SK-N-MC (cell line): ENCODE results near the gene CHD2.

ENCODE experiments used
- DNase-seq: peaks from one replicate; pipeline ENCODE4 v3.0.0-alpha.2; 2011; ENCODE audit warnings: low read depth, low spot score
- H3K27ac ChIP-seq: fragments of 200-600 bp; sonication (generic); 2 replicates; pipeline ENCODE4 v1.5.1; 2016; ENCODE audit warnings: mixed run types
- H3K36me3 ChIP-seq: fragments of 200-600 bp; sonication (generic); 2 replicates; pipeline ENCODE4 v1.6.1; 2017; ENCODE audit warnings: antibody characterized with exemption, low read length, mixed read lengths; ENCODE audit not compliant: insufficient read depth
- H3K4me3 ChIP-seq: fragments of 200-600 bp; sonication (generic); 2 replicates; pipeline ENCODE4 v1.5.1; 2016
- H3K9ac ChIP-seq: fragments of 200-600 bp; sonication (generic); 2 replicates; pipeline ENCODE4 v1.8.0; 2017; ENCODE audit warnings: mixed run types, mixed read lengths; ENCODE audit not compliant: insufficient read length
- H3K9me3 ChIP-seq: fragments of 200-600 bp; sonication (generic); 2 replicates; pipeline ENCODE4 v1.6.1; 2017; ENCODE audit warnings: low read depth, mild to moderate bottlenecking, antibody characterized with exemption, low read length, moderate library complexity, mixed read lengths
- EZH2 ChIP-seq: fragments of 200-600 bp; sonication (generic); IDR thresholded peaks from one replicate; pipeline ENCODE4 v1.6.1; 2017; ENCODE audit warnings: antibody characterized with exemption
- FOXP2 ChIP-seq: optimal IDR thresholded peaks from 2 replicates; pipeline ENCODE3; 2011; ENCODE audit warnings: mild to moderate bottlenecking, moderate library complexity; ENCODE audit not compliant: insufficient read depth; ENCODE audit errors: extremely low read length, control extremely low read depth
- POLR2AphosphoS5 ChIP-seq: IDR thresholded peaks from 2 replicates; pipeline ENCODE4 v1.6.1; 2012; ENCODE audit warnings: mild to moderate bottlenecking, low read depth, low read length, borderline replicate concordance

CHD2 gene

DNA sequence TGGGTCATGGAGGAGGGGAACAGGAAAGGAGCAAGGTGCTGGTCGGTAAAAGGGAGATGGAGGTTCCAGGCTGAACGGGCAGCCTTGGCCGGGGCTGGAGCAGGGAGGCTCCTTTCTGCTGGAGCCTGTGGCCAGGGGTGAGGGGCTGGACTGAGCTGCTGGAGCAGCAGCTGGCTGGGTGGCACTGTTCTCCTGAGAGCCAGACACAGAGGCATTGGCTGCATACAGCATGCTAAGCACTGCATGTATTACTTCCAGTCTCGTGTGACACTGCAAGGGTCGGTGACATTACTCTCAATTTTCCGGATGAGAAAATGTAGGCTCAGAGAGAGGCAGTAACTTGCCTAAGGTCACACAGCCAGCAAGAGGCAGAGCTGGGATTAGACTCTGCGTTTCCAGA, 146.6 kb downstream of the CHD2 start:
- H3K36me3 ChIP-seq: no peaks in the 10 kb centered on the region
- no peak overlapping the region for H3K27ac ChIP-seq
- no peak for DNase-seq
- no peak overlapping the region for H3K4me3 ChIP-seq
- no peaks in the 10 kb centered on the region for H3K9me3 ChIP-seq
- H3K9ac ChIP-seq: no peak overlapping the region
- no peak for TF ChIP-seq POLR2AphosphoS5

DNA sequence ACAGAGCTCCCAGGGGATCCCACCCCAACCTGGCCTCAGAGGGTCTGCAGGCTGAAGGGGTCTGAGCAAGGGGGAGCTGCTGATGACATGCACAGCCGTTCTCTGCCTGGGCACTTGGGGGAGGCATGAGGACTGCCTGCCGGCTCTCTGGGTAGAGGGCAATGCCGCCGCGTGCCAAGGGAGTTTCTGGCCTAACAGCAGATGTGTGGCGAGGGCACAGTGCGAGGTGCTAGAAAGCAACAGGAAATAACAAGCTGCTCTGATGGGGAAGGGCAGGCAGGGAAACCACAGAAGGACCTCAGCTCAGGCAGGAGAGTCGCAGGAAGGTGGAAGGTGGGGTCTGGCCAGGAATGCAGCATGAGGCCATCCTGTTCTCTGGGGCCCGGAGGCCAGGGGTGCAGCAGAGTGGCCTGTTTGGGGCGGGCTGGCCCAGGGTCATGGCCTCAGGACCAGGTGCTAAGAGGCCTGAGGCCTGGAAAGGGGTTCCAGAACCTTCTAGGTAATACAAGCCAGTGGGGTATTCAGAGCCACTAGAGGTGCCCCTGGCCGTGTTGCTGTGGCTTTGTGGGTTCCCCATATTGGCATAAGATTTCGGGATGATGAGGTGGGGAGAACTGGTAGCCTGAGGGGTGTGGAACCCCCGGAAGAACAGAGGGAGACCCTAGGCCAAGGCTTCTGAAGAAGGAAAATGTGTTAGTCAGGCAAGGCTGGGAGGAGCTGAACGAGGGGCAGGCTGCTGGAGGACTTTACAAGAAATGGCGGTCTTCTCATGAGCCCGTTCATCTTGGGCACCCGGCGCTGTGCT, 147.7 kb downstream of the CHD2 start:
- TF ChIP-seq POLR2AphosphoS5: no peak
- no peak for TF ChIP-seq FOXP2
- no peak for TF ChIP-seq EZH2
- Histone ChIP-seq H3K9me3 (no peaks in the 10 kb centered on the region), H3K9ac (no peak overlapping the region), H3K4me3 (no peak overlapping the region), H3K36me3 (no peaks in the 10 kb centered on the region), H3K27ac (no peak overlapping the region)
- no peak for DNase-seq

DNA sequence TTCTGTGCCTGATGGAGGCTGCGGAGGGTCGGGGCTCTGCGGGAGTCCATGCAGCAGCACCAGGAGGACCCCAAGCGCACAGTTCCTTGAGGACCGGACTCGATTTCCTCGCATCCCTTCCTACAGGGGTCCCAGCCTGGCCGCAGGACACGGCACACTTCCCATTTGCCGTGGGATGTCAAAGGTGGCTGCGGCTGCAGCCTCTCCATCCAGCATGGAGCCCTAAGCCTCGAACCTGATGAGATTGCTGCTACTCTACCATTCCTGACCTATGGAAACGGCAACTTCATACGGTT, 148.2 kb downstream of the CHD2 start:
- Histone ChIP-seq H3K9ac (no peak overlapping the region), H3K9me3 (no peaks in the 10 kb centered on the region), H3K4me3 (no peak overlapping the region), H3K27ac (no peak overlapping the region), H3K36me3 (no peaks in the 10 kb centered on the region)
- TF ChIP-seq FOXP2 (no peak), EZH2 (no peak), POLR2AphosphoS5 (no peak)
- no peak for DNase-seq

DNA sequence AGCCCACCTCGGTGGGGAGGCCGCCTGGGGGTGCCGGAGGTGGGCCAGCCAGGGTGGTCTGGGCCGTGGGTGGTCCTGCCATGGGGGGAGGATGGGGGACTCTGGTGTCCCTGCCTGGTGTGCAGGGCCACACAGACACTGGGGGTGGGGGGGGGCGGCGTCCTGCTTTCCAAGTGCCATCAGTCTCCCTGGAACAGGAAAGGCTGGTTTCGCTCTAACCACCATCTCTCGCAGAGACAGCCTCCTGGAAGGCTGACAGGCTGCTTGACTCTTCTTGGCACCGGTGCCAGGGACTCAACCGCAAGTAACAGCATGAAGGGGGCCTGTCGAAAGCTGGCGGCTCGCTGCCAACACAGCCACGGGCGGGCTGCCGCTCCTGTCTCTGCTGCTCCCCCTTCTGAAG, 148.6 kb downstream of the CHD2 start:
- Histone ChIP-seq H3K9me3 (no peaks in the 10 kb centered on the region), H3K36me3 (no peaks in the 10 kb centered on the region), H3K9ac (no peak overlapping the region), H3K4me3 (no peak overlapping the region), H3K27ac (no peak overlapping the region)
- DNase-seq: no peak
- TF ChIP-seq FOXP2 (no peak), EZH2 (no peak), POLR2AphosphoS5 (no peak)

DNA sequence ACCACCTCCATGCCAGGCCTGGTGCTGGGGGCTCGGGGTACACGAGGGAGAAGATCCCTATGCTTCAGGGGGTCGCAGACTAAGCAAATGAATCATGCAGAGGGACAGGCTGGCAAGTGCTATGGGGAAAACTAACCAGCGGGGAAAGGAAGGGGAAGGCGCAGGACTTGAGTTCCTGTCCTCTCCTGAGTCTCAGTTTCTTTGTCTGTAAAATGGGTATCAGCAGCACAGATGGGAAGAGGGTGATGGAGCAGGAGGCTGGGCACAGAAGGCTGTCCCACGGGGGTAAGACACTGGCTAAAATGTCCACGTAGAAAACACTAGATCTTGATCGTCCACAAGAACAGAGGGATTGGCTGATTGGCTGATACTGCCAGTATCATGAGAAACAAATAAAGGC, 149.1 kb downstream of the CHD2 start:
- H3K9me3 ChIP-seq: no peaks in the 10 kb centered on the region
- H3K27ac ChIP-seq: no peak overlapping the region
- no peak overlapping the region for H3K9ac ChIP-seq
- H3K36me3 ChIP-seq: no peaks in the 10 kb centered on the region
- H3K4me3 ChIP-seq: no peak overlapping the region
- no peak for DNase-seq
- TF ChIP-seq EZH2: no peak
- peak; percentile 63 for TF ChIP-seq FOXP2

DNA sequence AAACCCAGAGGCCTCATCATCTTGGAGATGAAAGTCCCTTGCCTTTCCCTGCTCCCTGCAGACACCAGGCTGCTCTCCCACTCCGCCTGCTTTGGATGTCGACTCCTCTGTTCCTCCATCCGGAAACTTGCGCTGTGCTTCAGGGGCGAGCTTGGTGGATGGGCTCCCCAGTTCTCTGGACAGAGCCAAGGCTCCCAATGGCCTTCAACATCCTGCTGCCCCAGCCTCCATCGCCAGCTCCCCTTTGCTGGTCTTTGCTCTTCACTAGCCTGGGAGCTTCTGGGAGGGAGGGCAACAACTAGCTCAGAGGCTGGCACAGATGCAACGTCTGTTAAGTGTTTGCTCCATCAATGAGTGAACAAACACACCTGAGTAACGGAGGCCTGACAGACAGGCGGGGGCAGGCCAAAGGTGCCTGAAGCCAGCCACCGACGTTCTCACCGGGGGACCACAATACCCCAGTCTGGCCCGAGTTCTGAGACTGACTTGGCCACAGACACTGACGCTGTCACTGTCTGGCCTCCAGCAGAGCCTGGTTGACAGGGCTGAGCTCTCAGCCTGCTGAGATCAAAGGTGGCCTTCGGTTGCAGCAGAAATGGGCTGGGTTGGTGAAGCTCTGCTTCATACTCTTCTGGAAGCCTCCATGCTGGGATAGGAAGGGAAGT, 149.9 kb downstream of the CHD2 start:
- Histone ChIP-seq H3K27ac (no peak overlapping the region), H3K4me3 (no peak overlapping the region), H3K9me3 (no peaks in the 10 kb centered on the region), H3K9ac (no peak overlapping the region), H3K36me3 (no peaks in the 10 kb centered on the region)
- no peak for TF ChIP-seq EZH2
- TF ChIP-seq FOXP2: no peak
- TF ChIP-seq POLR2AphosphoS5: no peak
- no peak for DNase-seq

DNA sequence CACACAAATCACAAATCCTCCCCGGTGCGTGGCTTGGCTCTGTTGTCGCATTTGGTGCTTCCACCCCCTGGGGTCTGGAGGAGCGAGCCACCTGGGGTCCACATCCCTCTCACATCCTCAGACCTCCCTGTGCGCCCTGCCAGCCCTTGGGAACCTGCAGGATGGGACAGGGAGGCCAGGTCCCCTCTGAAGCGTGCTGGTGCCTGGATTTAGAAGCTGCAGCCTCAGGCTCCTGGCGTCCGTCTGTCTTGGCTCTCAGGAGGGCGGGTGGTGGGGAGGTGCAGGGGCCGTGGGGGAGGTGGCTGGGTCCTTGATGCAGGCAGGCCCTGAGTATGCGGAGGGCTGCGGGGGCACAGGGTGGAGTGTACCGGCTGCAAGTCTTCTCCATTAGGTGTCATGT, 150.5 kb downstream of the CHD2 start:
- TF ChIP-seq FOXP2 (no peak), POLR2AphosphoS5 (no peak), EZH2 (no peak)
- Histone ChIP-seq H3K4me3 (no peak overlapping the region), H3K27ac (no peak overlapping the region), H3K36me3 (no peaks in the 10 kb centered on the region), H3K9ac (no peak overlapping the region), H3K9me3 (no peaks in the 10 kb centered on the region)
- no peak for DNase-seq

DNA sequence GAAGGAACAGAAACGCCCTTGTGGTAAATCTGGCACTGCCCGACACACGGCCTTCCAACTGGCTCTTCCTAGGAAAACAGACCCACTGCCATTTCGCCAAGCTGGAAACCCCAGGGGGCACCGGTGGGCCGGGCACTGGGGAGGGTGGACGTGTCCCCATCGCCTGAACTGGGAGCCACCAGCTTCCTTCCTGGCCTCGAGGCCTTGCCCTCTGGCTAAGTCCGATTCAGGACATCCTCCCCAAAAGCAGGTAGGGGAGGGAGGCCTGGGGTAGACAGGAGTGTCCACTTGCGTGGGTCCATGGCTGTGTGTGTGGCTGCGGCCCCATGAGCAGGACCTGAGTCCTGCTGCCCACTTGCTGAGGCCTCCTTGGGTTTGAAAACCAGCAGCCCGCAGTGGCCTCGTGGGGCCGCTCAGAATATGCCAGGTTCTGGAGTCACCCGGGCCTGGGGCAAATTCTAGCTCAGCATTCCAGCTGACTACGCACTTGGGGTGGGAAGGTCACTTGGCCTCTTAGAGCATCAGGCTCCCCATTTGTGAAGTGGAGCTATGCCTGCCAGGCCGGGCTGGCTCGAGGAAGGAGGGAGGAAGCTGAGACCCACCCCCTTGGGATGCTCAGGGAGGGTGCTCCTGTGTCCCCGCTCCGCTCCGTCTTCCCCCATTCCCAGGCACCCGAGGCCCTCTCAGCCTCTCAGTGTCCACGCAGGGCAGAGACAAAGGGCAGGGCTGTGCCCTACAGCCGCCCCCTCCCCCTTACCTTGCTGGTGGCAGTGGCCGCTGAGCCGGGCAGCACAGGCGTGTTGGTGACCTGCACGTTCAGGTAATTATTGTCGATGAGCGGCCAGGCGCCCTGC, 151.3 kb downstream of the CHD2 start:
- H3K27ac ChIP-seq: no peak overlapping the region
- H3K4me3 ChIP-seq: no peak overlapping the region
- no peaks in the 10 kb centered on the region for H3K9me3 ChIP-seq
- H3K9ac ChIP-seq: no peak overlapping the region
- DNase-seq: no peak
- no peaks in the 10 kb centered on the region for H3K36me3 ChIP-seq
- no peak for TF ChIP-seq FOXP2
- no peak for TF ChIP-seq POLR2AphosphoS5
- no peak for TF ChIP-seq EZH2
